Upper lobe of left lung (tissue), 4 donors: Measurements from ENCODE around the gene DMP1.

Source experiments
- CTCF ChIP-seq, 6 experiments: fragments of 450-650 bp in 4 of 6; fragments of 200-600 bp in 2 of 6; sonication (generic) in 2 of 6; IDR thresholded peaks; one replicate each; pipeline ENCODE4 v1.5.1; 2016 to 2019; ENCODE audit warnings: antibody characterized with exemption in 6 of 6
- EP300 ChIP-seq, 4 donors: sonication (generic); formaldehyde crosslinking; IDR thresholded peaks; one replicate each; pipeline ENCODE4 v1.5.1; 2017; ENCODE audit warnings: antibody characterized with exemption in 4 of 4, control low read depth in 2 of 4
- POLR2A ChIP-seq, 4 donors: fragments of 450-650 bp; IDR thresholded peaks; one replicate each; pipeline ENCODE4 v1.5.1; 2016 to 2017; ENCODE audit warnings: antibody characterized with exemption in 4 of 4, mild to moderate bottlenecking in 2 of 4
- POLR2AphosphoS5 ChIP-seq, 2 donors: sonication (generic); formaldehyde crosslinking; IDR thresholded peaks; one replicate each; pipeline ENCODE4 v1.5.1; 2017; ENCODE audit warnings: antibody characterized with exemption in 2 of 2

- TF ChIP-seq CTCF (IDR thresholded peaks at IDR 0.05), result no peak
- no peak for TF ChIP-seq POLR2A (IDR thresholded peaks at IDR 0.05)
- TF ChIP-seq EP300 (IDR thresholded peaks at IDR 0.05), result no peak
- TF ChIP-seq POLR2AphosphoS5 (IDR thresholded peaks at IDR 0.05), result no peak
Measured at GRCh38 chr4:87649980-87650379, at the start of gene DMP1.
